Natural killer cell (primary cell): ENCODE measurements around the gene C1RL. TPM values are rescaled to one million over a fixed set of nuclear protein-coding genes. Genes with fewer than 3 reads are reported as not detected.

Source experiments
- ATAC-seq, 3 donors: fragments of 150-1000 bp in 2 of 3; fragments of 200-7000 bp in 1 of 3; cut with Tn5 transposase; 1 replicate in 1 of 3; 2 replicates in 2 of 3; pipeline ENCODE4 v1.10.0; 2021; ENCODE audit warnings: mild to moderate bottlenecking in 2 of 3, moderate library complexity in 2 of 3
- DNase-seq, 2 donors: peaks; one replicate each; pipeline versions ENCODE4 v3.0.0 to v3.0.0-alpha.2; 2013 to 2021; ENCODE audit warnings: mixed read lengths in 1 of 2
- H3K27ac ChIP-seq: one replicate; pipeline ENCODE4 v1.5.1; 2013; ENCODE audit warnings: mild to moderate bottlenecking, low read length
- H3K27me3 ChIP-seq: one replicate; pipeline ENCODE4 v1.6.1; 2013; ENCODE audit warnings: low read length; ENCODE audit not compliant: control insufficient read depth, insufficient read depth
- H3K36me3 ChIP-seq: one replicate; pipeline ENCODE4 v1.6.1; 2013; ENCODE audit warnings: low read length; ENCODE audit not compliant: control insufficient read depth, insufficient read depth
- H3K4me1 ChIP-seq: one replicate; pipeline ENCODE4 v1.6.1; 2013; ENCODE audit warnings: low read length; ENCODE audit not compliant: control insufficient read depth, insufficient read depth
- H3K4me3 ChIP-seq: one replicate; pipeline ENCODE4 v1.5.1; 2013; ENCODE audit warnings: low read length
- H3K9me3 ChIP-seq: one replicate; pipeline ENCODE4 v1.6.1; 2013; ENCODE audit warnings: low read length; ENCODE audit not compliant: control insufficient read depth, insufficient read depth
- H3K27ac Mint-ChIP-seq, 2 donors: one replicate each; pipeline ENCODE4 v1.8.0; 2022; ENCODE audit warnings: mild to moderate bottlenecking in 2 of 2, mixed read lengths in 2 of 2, moderate library complexity in 1 of 2
- H3K27me3 Mint-ChIP-seq, 2 donors: one replicate each; pipeline ENCODE4 v1.8.0; 2022; ENCODE audit warnings: low read depth in 2 of 2, mixed read lengths in 2 of 2
- H3K36me3 Mint-ChIP-seq: one replicate; pipeline ENCODE4 v1.8.0; 2022; ENCODE audit warnings: mixed read lengths
- H3K4me1 Mint-ChIP-seq, 2 donors: one replicate each; pipeline ENCODE4 v1.8.0; 2022; ENCODE audit warnings: mixed read lengths in 2 of 2
- H3K4me3 Mint-ChIP-seq: one replicate; pipeline ENCODE4 v1.8.0; 2022; ENCODE audit warnings: mild to moderate bottlenecking, moderate library complexity, mixed read lengths
- H3K9me3 Mint-ChIP-seq, 2 donors: one replicate each; pipeline ENCODE4 v1.8.0; 2022; ENCODE audit warnings: mixed read lengths in 2 of 2
- CTCF ChIP-seq: fragments of 200-600 bp; IDR thresholded peaks from one replicate; pipeline ENCODE4 v1.8.0; 2022; ENCODE audit warnings: antibody characterized with exemption
- WGBS: methylation state at CpG from one replicate; pipeline ENCODE4 v1.1.7; 2013; ENCODE audit warnings: missing lambda C conversion rate; ENCODE audit not compliant: insufficient coverage; 5-methylcytosine and 5-hydroxymethylcytosine counted together
- intact Hi-C: fragments of 100-400 bp; cut with micrococcal nuclease; formaldehyde crosslinking; loops from one replicate; pipeline ENCODE4 v1.14.2; 2022
- total RNA-seq, 4 donors: library from RNA; stranded (reverse); fragments of 120-200 nt in 1 of 4; gene quantifications; one replicate each; pipeline versions ENCODE4 v1.2.3 to v1.2.4, GENCODE V29; 2013 to 2022

The C1RL gene
- total RNA-seq, 3 donors from 2014 or later (not counting 1 experiment from before 2014, with no cell fraction given) = 29.1 to 35.5 (median 31.0) TPM

- H3K27ac Mint-ChIP-seq = peak within 1 kb of the TSS; percentile 43 to 79
- no peak within 1 kb of the TSS for H3K27ac ChIP-seq
These were observed 16.6 kb downstream of the C1RL start, which contains the start of gene C1R for GRCh38 chr12:7092229-7092985. Gene C1R (minus strand): TSS chr12:7092445. CDS start chr12:7092388, 57 bp downstream.

DNA sequence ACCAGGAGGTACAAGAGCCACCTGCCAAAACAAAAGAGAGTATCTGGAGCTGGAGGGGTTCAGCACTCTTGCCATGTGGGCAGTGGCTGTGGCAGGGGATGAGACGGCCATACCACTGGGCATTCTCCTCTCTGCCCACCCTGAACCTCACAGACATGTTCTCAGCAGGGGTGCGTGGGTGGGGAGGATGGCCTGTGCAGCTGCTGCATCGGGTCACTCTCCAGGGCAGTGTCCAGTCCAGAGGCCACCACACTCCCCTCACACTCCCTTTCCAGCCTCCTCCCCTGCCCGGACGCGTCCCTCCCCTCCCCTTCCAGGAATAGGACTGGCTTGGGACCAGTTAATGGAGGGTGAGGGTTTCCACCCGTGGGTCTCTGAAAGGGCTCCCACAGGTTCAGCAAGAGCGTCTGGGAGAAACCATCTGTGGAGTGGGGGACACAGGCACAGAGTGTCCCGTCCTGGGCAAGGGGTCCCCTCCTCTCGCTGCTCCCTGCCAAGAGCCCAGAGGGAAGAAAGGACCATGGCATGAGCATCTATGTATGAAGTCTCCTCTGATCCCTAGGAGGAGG is 17.3 kb downstream of the C1RL start:
- intact Hi-C loops = loop anchor here (1.0 to 5.0 kb wide), 3 partner anchors 74 to 222 kb away; partner anchors contain the start of gene LPCAT3
- peak overlapping the region; percentile 77 for H3K4me3 Mint-ChIP-seq
- H3K4me1 Mint-ChIP-seq = peaks cover 0 to 22% of the 10 kb centered on the region in 2 donors
- H3K27ac Mint-ChIP-seq = peak overlapping the region; percentile 43 to 79
- WGBS = 69% methylated on average over 10 of the region's 10 CpGs
- no peaks in the 10 kb centered on the region for H3K27me3 ChIP-seq
- DNase-seq (no peak), ATAC-seq (no peak)
- H3K9me3 ChIP-seq = no peaks in the 10 kb centered on the region
- H3K9me3 Mint-ChIP-seq = no peaks in the 10 kb centered on the region
- TF ChIP-seq CTCF = no peak
- H3K4me1 ChIP-seq = peaks cover 12% of the 10 kb centered on the region
- H3K36me3 ChIP-seq = no peaks in the 10 kb centered on the region
- peak overlapping the region; percentile 25 for H3K4me3 ChIP-seq
- no peaks in the 10 kb centered on the region for H3K27me3 Mint-ChIP-seq
- H3K27ac ChIP-seq = no peak overlapping the region
- H3K36me3 Mint-ChIP-seq = no peaks in the 10 kb centered on the region

More at GRCh38 chr12:7092229-7092985, 16.6 kb downstream of the C1RL start, which contains the start of gene C1R:
- Histone ChIP-seq H3K4me3 (peak within 1 kb of the TSS; percentile 25), H3K36me3 (no peaks in the 10 kb centered on the region), H3K27me3 (no peaks in the 10 kb centered on the region), H3K4me1 (peaks cover 12% of the 10 kb centered on the region), H3K9me3 (no peaks in the 10 kb centered on the region)
- Mint-ChIP-seq H3K36me3 (no peaks in the 10 kb centered on the region), H3K4me1 (peaks cover 0 to 22% of the 10 kb centered on the region in 2 donors), H3K9me3 (no peaks in the 10 kb centered on the region), H3K4me3 (peak within 1 kb of the TSS; percentile 77), H3K27me3 (no peaks in the 10 kb centered on the region)
- peak; percentile 79 for TF ChIP-seq CTCF
- WGBS = 30% methylated on average over 14 of the region's 16 CpGs
- DNase-seq (peak; percentile 64 to 85), ATAC-seq (peak in 2 of 3 donors; percentile 82 to 86)
- intact Hi-C loops = loop anchor here (1.0 to 5.0 kb wide), 3 partner anchors 75 to 223 kb away; partner anchors contain the start of gene LPCAT3

- peak overlapping the region in 1 of 2 donors; percentile 79 for H3K27ac Mint-ChIP-seq
- no peaks in the 10 kb centered on the region for H3K36me3 Mint-ChIP-seq
- TF ChIP-seq CTCF = no peak
- H3K4me1 ChIP-seq = peaks cover 12% of the 10 kb centered on the region
- no peaks in the 10 kb centered on the region for H3K27me3 Mint-ChIP-seq
- no peaks in the 10 kb centered on the region for H3K9me3 Mint-ChIP-seq
- no peaks in the 10 kb centered on the region for H3K36me3 ChIP-seq
- 91% methylated on average over 6 of the region's 7 CpGs for WGBS
- intact Hi-C loops = loop anchor here (5.0 kb wide), 1 partner anchor 74 kb away; the partner anchor contains the start of gene LPCAT3
- ATAC-seq (no peak), DNase-seq (no peak)
- no peak overlapping the region for H3K4me3 Mint-ChIP-seq
- peaks cover 0 to 22% of the 10 kb centered on the region in 2 donors for H3K4me1 Mint-ChIP-seq
- H3K9me3 ChIP-seq = no peaks in the 10 kb centered on the region
- no peaks in the 10 kb centered on the region for H3K27me3 ChIP-seq
- no peak overlapping the region for H3K4me3 ChIP-seq
- no peak overlapping the region for H3K27ac ChIP-seq
These were observed 17.8 kb downstream of the C1RL start for GRCh38 chr12:7091171-7091570.
